Measurements from ENCODE around the gene IFT122. TPM values are rescaled to one million over a fixed set of nuclear protein-coding genes. Genes with fewer than 3 reads are reported as not detected.

IFT122 gene
- total RNA-seq, 1 experiment from 2014 or later: 20.5 TPM

Other genes starting within 250 kb of the IFT122 start
- gene COPG1, start 190.6 kb upstream of the IFT122 start, total RNA-seq (2014; rRNA removed; shearing (Covaris generic)): 139 and 166 TPM in 2 replicates
- gene HMCES, start 161.4 kb upstream of the IFT122 start, total RNA-seq (2014; rRNA removed; shearing (Covaris generic)): 38.2 and 38.3 TPM in 2 replicates
- gene EFCAB12, start 11.6 kb upstream of the IFT122 start, total RNA-seq (2014; rRNA removed; shearing (Covaris generic)): 0.20 TPM in 1 of 2 replicates, not detected in the other
- 26.4 and 37.5 TPM in 2 replicates for gene MBD4, start 276 bp upstream of the IFT122 start, total RNA-seq (2014; rRNA removed; shearing (Covaris generic))
- gene RHO, start 88.4 kb downstream of the IFT122 start, total RNA-seq (2014; rRNA removed; shearing (Covaris generic)): not detected in 2 replicates
- gene H1-8, start 103.0 kb downstream of the IFT122 start, total RNA-seq (2014; rRNA removed; shearing (Covaris generic)): not detected in 2 replicates
- gene PLXND1, start 166.5 kb downstream of the IFT122 start, total RNA-seq (2014; rRNA removed; shearing (Covaris generic)): 68.0 and 68.9 TPM in 2 replicates